DND-41 (cell line): ENCODE measurements around the gene NLRC3.

ENCODE experiments used
- ATAC-seq: fragments of 200-7000 bp; cut with Tn5 transposase; 3 replicates; pipeline ENCODE4 v1.9.1; 2021; ENCODE audit warnings: low read depth; ENCODE audit not compliant: insufficient read depth
- DNase-seq: peaks from one replicate; pipeline ENCODE4 v3.0.0-alpha.2; 2020
- H2AFZ ChIP-seq: 2 replicates; pipeline ENCODE4 v1.6.0; 2012; ENCODE audit warnings: low read depth, low read length
- H3K27ac ChIP-seq: 2 replicates; pipeline ENCODE4 v1.5.1; 2012; ENCODE audit warnings: low read length, inconsistent platforms
- H3K27me3 ChIP-seq: fragments of 200-600 bp; sonication (generic); 2 replicates; pipeline ENCODE4 v1.6.0; 2012; ENCODE audit warnings: low read length, mild to moderate bottlenecking, inconsistent platforms; ENCODE audit not compliant: insufficient read depth, poor library complexity
- H3K36me3 ChIP-seq: 2 replicates; pipeline ENCODE4 v1.5.1; 2012; ENCODE audit warnings: low read length, inconsistent platforms; ENCODE audit not compliant: insufficient read depth
- H3K4me1 ChIP-seq: 2 replicates; pipeline ENCODE4 v1.5.1; 2012; ENCODE audit warnings: mild to moderate bottlenecking, low read length; ENCODE audit not compliant: insufficient read depth
- H3K4me2 ChIP-seq: 2 replicates; pipeline ENCODE4 v1.6.0; 2012; ENCODE audit warnings: mild to moderate bottlenecking, moderate library complexity, low read length, inconsistent platforms; ENCODE audit not compliant: insufficient read depth
- H3K4me3 ChIP-seq, 2 experiments: fragments of 200-600 bp in 1 of 2; shearing (Covaris generic) in 1 of 2; 2 replicates each; pipeline ENCODE4 v1.5.1; 2012 to 2016; ENCODE audit warnings: inconsistent platforms in 2 of 2, low read length in 2 of 2, mild to moderate bottlenecking in 2 of 2, low read depth in 1 of 2, moderate library complexity in 1 of 2
- H3K79me2 ChIP-seq: 2 replicates; pipeline ENCODE4 v1.6.0; 2012; ENCODE audit warnings: low read length, inconsistent platforms; ENCODE audit not compliant: insufficient read depth
- H3K9ac ChIP-seq: 2 replicates; pipeline ENCODE4 v1.6.0; 2012; ENCODE audit warnings: low read depth, mild to moderate bottlenecking, inconsistent platforms, low read length, moderate library complexity
- H3K9me3 ChIP-seq: 2 replicates; pipeline ENCODE4 v1.5.1; 2012; ENCODE audit warnings: low read length, moderate library complexity, mild to moderate bottlenecking, inconsistent platforms; ENCODE audit not compliant: insufficient read depth, severe bottlenecking
- H4K20me1 ChIP-seq: 2 replicates; pipeline ENCODE4 v1.6.0; 2012; ENCODE audit warnings: low read length; ENCODE audit not compliant: insufficient read depth
- CTCF ChIP-seq: IDR thresholded peaks from 2 replicates; pipeline ENCODE4 v1.5.1; 2012; ENCODE audit warnings: borderline replicate concordance, low read length, moderate library complexity, mild to moderate bottlenecking; ENCODE audit not compliant: poor library complexity, severe bottlenecking; ENCODE audit errors: extremely low read depth
- EZH2 ChIP-seq: IDR thresholded peaks from 3 replicates; pipeline ENCODE4 v1.6.1; 2012; ENCODE audit warnings: borderline replicate concordance, low read depth, mild to moderate bottlenecking, moderate library complexity, low read length, inconsistent platforms; ENCODE audit not compliant: severe bottlenecking

The NLRC3 gene

GRCh38 chr16:3518986-3519348 is 58.2 kb downstream of the NLRC3 start:
- TF ChIP-seq EZH2 (no peak), CTCF (no peak)
- Histone ChIP-seq H3K36me3 (peaks cover 47% of the 10 kb centered on the region; the same call in 1 of the 2 replicates), H3K9ac (no peak overlapping the region), H2AFZ (no peak overlapping the region), H3K79me2 (no peaks in the 10 kb centered on the region), H3K27me3 (no peaks in the 10 kb centered on the region), H3K27ac (no peak overlapping the region), H3K9me3 (no peaks in the 10 kb centered on the region), H4K20me1 (0 out of 2 replicates have a peak, but pooled peaks cover 2% of the 10 kb centered on the region), H3K4me2 (no peak overlapping the region), H3K4me1 (no peaks in the 10 kb centered on the region), H3K4me3 (no peak overlapping the region)
- DNase-seq (no peak), ATAC-seq (no peak)

GRCh38 chr16:3518292-3518985 is 58.8 kb downstream of the NLRC3 start:
- H2AFZ ChIP-seq, result no peak overlapping the region
- H3K4me3 ChIP-seq, result no peak overlapping the region
- DNase-seq (no peak), ATAC-seq (no peak)
- no peak for TF ChIP-seq EZH2
- no peak overlapping the region for H3K9ac ChIP-seq
- H3K4me1 ChIP-seq, result no peaks in the 10 kb centered on the region
- H4K20me1 ChIP-seq, result 0 out of 2 replicates have a peak, but pooled peaks cover 2% of the 10 kb centered on the region
- no peak overlapping the region for H3K4me2 ChIP-seq
- no peaks in the 10 kb centered on the region for H3K27me3 ChIP-seq
- H3K79me2 ChIP-seq, result no peaks in the 10 kb centered on the region
- no peaks in the 10 kb centered on the region for H3K9me3 ChIP-seq
- no peak overlapping the region for H3K27ac ChIP-seq
- H3K36me3 ChIP-seq, result peaks cover 47% of the 10 kb centered on the region; the same call in 1 of the 2 replicates

DNA sequence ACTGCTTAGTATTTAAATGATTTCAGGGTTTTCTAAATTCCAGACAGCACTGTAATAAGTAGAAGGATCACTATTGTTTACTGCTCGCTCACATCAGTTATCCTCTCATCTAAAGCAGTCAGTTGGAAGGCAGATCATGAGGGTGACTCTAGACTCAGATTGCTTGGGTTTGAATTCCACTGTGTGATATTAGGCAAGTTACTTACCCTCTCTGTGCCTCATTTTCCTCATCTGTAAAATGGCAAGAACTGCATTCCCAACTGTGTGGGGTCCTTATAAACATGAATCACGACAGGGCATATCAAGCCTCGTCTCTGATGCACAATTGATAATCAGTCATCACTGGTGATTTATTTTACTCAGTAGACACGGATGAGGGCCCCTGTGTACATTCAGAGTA is 61.3 kb downstream of the NLRC3 start:
- Histone ChIP-seq H4K20me1 (0 out of 2 replicates have a peak, but pooled peaks cover 2% of the 10 kb centered on the region), H3K27me3 (no peaks in the 10 kb centered on the region), H3K27ac (no peak overlapping the region), H3K9ac (no peak overlapping the region), H2AFZ (no peak overlapping the region), H3K9me3 (no peaks in the 10 kb centered on the region), H3K36me3 (peaks cover 55% of the 10 kb centered on the region), H3K4me1 (no peaks in the 10 kb centered on the region), H3K4me3 (no peak overlapping the region), H3K4me2 (no peak overlapping the region), H3K79me2 (no peaks in the 10 kb centered on the region)
- TF ChIP-seq CTCF (no peak), EZH2 (no peak)
- no peak for DNase-seq
- ATAC-seq, result no peak

- H3K9me3 ChIP-seq, result no peaks in the 10 kb centered on the region
- no peak overlapping the region for H3K4me2 ChIP-seq
- peaks cover 53% of the 10 kb centered on the region for H3K36me3 ChIP-seq
- H3K27ac ChIP-seq, result no peak overlapping the region
- no peak overlapping the region for H3K4me3 ChIP-seq
- no peaks in the 10 kb centered on the region for H3K27me3 ChIP-seq
- peaks cover 1% of the 10 kb centered on the region; the same call in 1 of the 2 replicates for H3K4me1 ChIP-seq
- DNase-seq (no peak), ATAC-seq (no peak)
- no peak overlapping the region for H3K9ac ChIP-seq
- H2AFZ ChIP-seq, result no peak overlapping the region
- H3K79me2 ChIP-seq, result no peaks in the 10 kb centered on the region
- H4K20me1 ChIP-seq, result 0 out of 2 replicates have a peak, but pooled peaks cover 2% of the 10 kb centered on the region
- no peak for TF ChIP-seq CTCF
- no peak for TF ChIP-seq EZH2
Measured at GRCh38 chr16:3514621-3515020, 62.6 kb downstream of the NLRC3 start.
